Neural progenitor cell (in vitro differentiated cells): ENCODE results near the gene PACSIN2. TPM values are rescaled to one million over a fixed set of nuclear protein-coding genes. Genes with fewer than 3 reads are reported as not detected.

Experiments used
- DNase-seq: peaks from one replicate; pipeline ENCODE4 v3.0.0-alpha.2; 2016; ENCODE audit warnings: low spot score
- H2AFZ ChIP-seq: fragments of 200-600 bp; sonication (generic); replicated peaks from 2 replicates; pipeline ENCODE4 v1.6.1; 2016; ENCODE audit warnings: antibody characterized with exemption
- H3F3A ChIP-seq: fragments of 200-600 bp; sonication (generic); 2 replicates; pipeline ENCODE4 v1.6.1; 2016; ENCODE audit warnings: antibody characterized with exemption, low read depth
- H3K27ac ChIP-seq: fragments of 200-600 bp; sonication (generic); 2 replicates; pipeline ENCODE4 v1.5.1; 2016; ENCODE audit warnings: mild to moderate bottlenecking
- H3K27me3 ChIP-seq: fragments of 200-600 bp; sonication (generic); 2 replicates; pipeline ENCODE4 v1.6.1; 2016; ENCODE audit warnings: mild to moderate bottlenecking, moderate library complexity
- H3K36me3 ChIP-seq: fragments of 200-600 bp; sonication (generic); 2 replicates; pipeline ENCODE4 v1.5.1; 2016
- H3K4me1 ChIP-seq: fragments of 200-600 bp; sonication (generic); 2 replicates; pipeline ENCODE4 v1.6.1; 2016; ENCODE audit warnings: mixed run types
- H3K4me2 ChIP-seq: fragments of 200-600 bp; sonication (generic); 2 replicates; pipeline ENCODE4 v1.6.1; 2016
- H3K4me3 ChIP-seq: fragments of 200-600 bp; sonication (generic); 2 replicates; pipeline ENCODE4 v1.5.1; 2016
- H3K79me2 ChIP-seq: fragments of 200-600 bp; sonication (generic); 2 replicates; pipeline ENCODE4 v1.6.1; 2016; ENCODE audit warnings: low read depth
- H3K9ac ChIP-seq: fragments of 200-600 bp; sonication (generic); 2 replicates; pipeline ENCODE4 v1.6.1; 2016
- H3K9me3 ChIP-seq: fragments of 200-600 bp; sonication (generic); 2 replicates; pipeline ENCODE4 v1.5.1; 2016; ENCODE audit warnings: low read depth
- H4K20me1 ChIP-seq: fragments of 200-600 bp; sonication (generic); 2 replicates; pipeline ENCODE4 v1.6.1; 2016; ENCODE audit warnings: low read depth
- H3K27ac Mint-ChIP-seq: 3 replicates; pipeline ENCODE4 v1.8.0; 2021; ENCODE audit warnings: mixed read lengths
- H3K27me3 Mint-ChIP-seq: 2 replicates; pipeline ENCODE4 v1.8.0; 2022; ENCODE audit warnings: low read depth, mild to moderate bottlenecking, inconsistent platforms, moderate library complexity, mixed read lengths; ENCODE audit not compliant: insufficient read depth
- H3K36me3 Mint-ChIP-seq: 3 replicates; pipeline ENCODE4 v1.8.0; 2021; ENCODE audit warnings: mixed read lengths
- H3K4me1 Mint-ChIP-seq: 3 replicates; pipeline ENCODE4 v1.8.0; 2021; ENCODE audit warnings: mixed read lengths
- H3K4me3 Mint-ChIP-seq: 3 replicates; pipeline ENCODE4 v1.8.0; 2021; ENCODE audit warnings: mild to moderate bottlenecking, moderate library complexity, mixed read lengths
- H3K9me3 Mint-ChIP-seq: 3 replicates; pipeline ENCODE4 v1.8.0; 2020; ENCODE audit warnings: mixed read lengths
- EZH2 ChIP-seq: fragments of 200-600 bp; sonication (generic); IDR thresholded peaks from 2 replicates; pipeline ENCODE4 v1.6.1; 2017; ENCODE audit warnings: antibody characterized with exemption, mild to moderate bottlenecking, moderate library complexity
- EZH2phosphoT487 ChIP-seq: fragments of 200-600 bp; sonication (generic); IDR thresholded peaks from 2 replicates; pipeline ENCODE4 v1.6.1; 2017; ENCODE audit warnings: antibody characterized with exemption
- total RNA-seq: library from RNA; depleted of rRNA; stranded (reverse); fragments of >200 nt; gene quantifications from 2 replicates; pipeline ENCODE4 v1.2.3, GENCODE V29; 2015; ENCODE audit warnings: low replicate concordance
- TF ChIP-seq, protein P1 (sequence below): fragments of 200-600 bp; sonication (generic); IDR thresholded peaks from 2 replicates; pipeline ENCODE4 v1.5.1; 2017; ENCODE audit warnings: antibody characterized with exemption, mild to moderate bottlenecking

Gene PACSIN2
- total RNA-seq, 1 donor from 2014 or later, result 38.1 TPM

DNA sequence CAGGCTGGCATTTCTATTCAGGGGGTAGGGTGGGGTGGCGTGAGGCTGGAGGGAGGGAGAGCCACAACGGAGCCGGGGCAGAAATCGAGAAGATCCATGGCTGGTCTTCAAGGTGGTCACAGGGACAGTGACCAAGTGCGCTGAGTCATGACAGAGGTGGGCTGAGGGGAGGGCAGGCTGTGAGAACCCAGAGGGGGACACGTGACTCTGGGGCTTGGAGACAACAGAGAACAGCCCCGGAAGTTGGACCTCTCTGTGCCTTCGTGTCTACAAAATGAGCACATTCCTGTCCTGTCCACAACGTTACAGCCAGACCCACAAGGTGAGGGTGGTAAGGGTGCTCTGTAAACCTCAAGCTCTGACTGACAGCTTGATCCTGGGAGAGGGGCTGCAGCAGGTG, 122.8 kb downstream of the PACSIN2 start:
- Histone ChIP-seq H2AFZ (no peak overlapping the region), H3K36me3 (no peaks in the 10 kb centered on the region), H3K4me1 (no peaks in the 10 kb centered on the region), H3K9me3 (no peaks in the 10 kb centered on the region), H3K27ac (no peak overlapping the region), H3K27me3 (no peaks in the 10 kb centered on the region), H3F3A (no peaks in the 10 kb centered on the region), H3K4me2 (no peak overlapping the region), H3K4me3 (no peak overlapping the region), H3K79me2 (no peaks in the 10 kb centered on the region), H3K9ac (no peak overlapping the region), H4K20me1 (peaks cover 32% of the 10 kb centered on the region)
- Mint-ChIP-seq H3K27me3 (peaks cover 2% of the 10 kb centered on the region), H3K36me3 (peaks cover 6% of the 10 kb centered on the region), H3K4me3 (no peak overlapping the region), H3K9me3 (no peaks in the 10 kb centered on the region), H3K27ac (no peak overlapping the region), H3K4me1 (no peaks in the 10 kb centered on the region)
- TF ChIP-seq EZH2, result no peak
- TF ChIP-seq EZH2phosphoT487, result no peak
- TF ChIP-seq, protein P1, sequence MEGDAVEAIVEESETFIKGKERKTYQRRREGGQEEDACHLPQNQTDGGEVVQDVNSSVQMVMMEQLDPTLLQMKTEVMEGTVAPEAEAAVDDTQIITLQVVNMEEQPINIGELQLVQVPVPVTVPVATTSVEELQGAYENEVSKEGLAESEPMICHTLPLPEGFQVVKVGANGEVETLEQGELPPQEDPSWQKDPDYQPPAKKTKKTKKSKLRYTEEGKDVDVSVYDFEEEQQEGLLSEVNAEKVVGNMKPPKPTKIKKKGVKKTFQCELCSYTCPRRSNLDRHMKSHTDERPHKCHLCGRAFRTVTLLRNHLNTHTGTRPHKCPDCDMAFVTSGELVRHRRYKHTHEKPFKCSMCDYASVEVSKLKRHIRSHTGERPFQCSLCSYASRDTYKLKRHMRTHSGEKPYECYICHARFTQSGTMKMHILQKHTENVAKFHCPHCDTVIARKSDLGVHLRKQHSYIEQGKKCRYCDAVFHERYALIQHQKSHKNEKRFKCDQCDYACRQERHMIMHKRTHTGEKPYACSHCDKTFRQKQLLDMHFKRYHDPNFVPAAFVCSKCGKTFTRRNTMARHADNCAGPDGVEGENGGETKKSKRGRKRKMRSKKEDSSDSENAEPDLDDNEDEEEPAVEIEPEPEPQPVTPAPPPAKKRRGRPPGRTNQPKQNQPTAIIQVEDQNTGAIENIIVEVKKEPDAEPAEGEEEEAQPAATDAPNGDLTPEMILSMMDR, result no peak
- no peak for DNase-seq

DNA sequence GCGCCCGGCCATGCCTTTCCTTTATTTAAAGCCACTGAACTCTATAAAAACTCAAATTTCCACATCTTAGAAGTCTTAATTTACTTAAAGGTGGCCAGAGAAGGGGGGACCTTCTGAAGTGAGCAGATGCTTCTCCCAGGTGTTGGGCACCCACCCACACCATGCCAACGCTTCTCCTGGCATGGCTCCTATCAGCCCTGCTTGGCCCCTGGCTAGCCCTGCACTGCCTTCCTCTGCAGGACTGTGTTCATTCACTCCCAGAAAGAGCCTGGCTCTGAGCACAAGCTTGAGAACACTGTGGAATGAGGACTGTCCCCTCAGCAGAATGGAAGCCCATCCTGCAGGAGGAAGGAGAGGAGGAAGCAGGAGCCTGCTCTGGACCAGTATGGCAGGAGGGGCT, 123.3 kb downstream of the PACSIN2 start:
- H3K9me3 ChIP-seq, result no peaks in the 10 kb centered on the region
- H2AFZ ChIP-seq, result no peak overlapping the region
- peaks cover 29% of the 10 kb centered on the region for H4K20me1 ChIP-seq
- Mint-ChIP-seq H3K27ac (no peak overlapping the region), H3K36me3 (peaks cover 6% of the 10 kb centered on the region), H3K9me3 (no peaks in the 10 kb centered on the region), H3K4me1 (no peaks in the 10 kb centered on the region), H3K27me3 (peaks cover 2% of the 10 kb centered on the region), H3K4me3 (no peak overlapping the region)
- no peak overlapping the region for H3K9ac ChIP-seq
- H3K4me2 ChIP-seq, result no peak overlapping the region
- no peaks in the 10 kb centered on the region for H3K79me2 ChIP-seq
- no peaks in the 10 kb centered on the region for H3K27me3 ChIP-seq
- H3K4me1 ChIP-seq, result no peaks in the 10 kb centered on the region
- no peak for TF ChIP-seq EZH2
- no peak for TF ChIP-seq EZH2phosphoT487
- TF ChIP-seq, protein P1, result no peak
- no peaks in the 10 kb centered on the region for H3K36me3 ChIP-seq
- no peak for DNase-seq
- H3K4me3 ChIP-seq, result no peak overlapping the region
- no peak overlapping the region for H3K27ac ChIP-seq
- H3F3A ChIP-seq, result no peaks in the 10 kb centered on the region

DNA sequence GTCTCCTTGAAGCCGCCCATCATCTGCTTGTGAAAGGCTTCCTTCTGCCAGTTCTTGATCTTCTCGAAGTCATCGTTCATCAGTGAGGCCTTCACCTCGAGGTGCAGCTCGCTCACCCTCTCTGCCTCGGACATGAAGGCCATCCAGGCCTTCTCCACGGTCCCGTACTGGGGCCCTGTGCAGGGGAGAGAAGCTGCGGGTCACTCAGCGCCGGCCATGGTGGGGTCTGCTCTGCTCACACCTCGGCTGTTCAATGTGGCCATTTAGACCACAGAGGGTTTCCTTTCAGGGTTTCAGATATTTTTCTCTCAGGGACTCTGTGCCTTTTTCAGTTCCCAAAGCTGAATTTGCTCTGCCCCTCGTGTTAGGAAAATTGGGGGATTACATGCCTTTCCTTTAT, 123.9 kb downstream of the PACSIN2 start:
- Histone ChIP-seq H3K36me3 (no peaks in the 10 kb centered on the region), H3F3A (no peaks in the 10 kb centered on the region), H3K4me1 (no peaks in the 10 kb centered on the region), H3K4me3 (no peak overlapping the region), H3K79me2 (no peaks in the 10 kb centered on the region), H3K9ac (no peak overlapping the region), H3K27ac (no peak overlapping the region), H3K27me3 (no peaks in the 10 kb centered on the region), H3K9me3 (no peaks in the 10 kb centered on the region), H3K4me2 (no peak overlapping the region), H4K20me1 (peaks cover 22% of the 10 kb centered on the region), H2AFZ (no peak overlapping the region)
- no peak overlapping the region for H3K4me3 Mint-ChIP-seq
- H3K9me3 Mint-ChIP-seq, result no peaks in the 10 kb centered on the region
- no peak for DNase-seq
- no peaks in the 10 kb centered on the region for H3K4me1 Mint-ChIP-seq
- H3K36me3 Mint-ChIP-seq, result peaks cover 6% of the 10 kb centered on the region
- TF ChIP-seq EZH2phosphoT487 (no peak), EZH2 (no peak)
- TF ChIP-seq, protein P1, result no peak
- H3K27ac Mint-ChIP-seq, result no peak overlapping the region
- H3K27me3 Mint-ChIP-seq, result peaks cover 2% of the 10 kb centered on the region
